CD14-positive monocyte (primary cell): ENCODE results near the gene ACACA. TPM values are rescaled to one million over a fixed set of nuclear protein-coding genes. Genes with fewer than 3 reads are reported as not detected.

Source experiments
- DNase-seq, 3 donors: peaks; one replicate each; pipeline ENCODE4 v3.0.0-alpha.2; 2011 to 2022
- H2AFZ ChIP-seq: 2 replicates; pipeline ENCODE4 v1.6.0; 2012; ENCODE audit warnings: mild to moderate bottlenecking, low read depth, low read length, inconsistent platforms; ENCODE audit not compliant: insufficient read depth, poor library complexity, severe bottlenecking
- H3K27ac ChIP-seq, 2 donors: 1 replicate in 1 of 2; 2 replicates in 1 of 2; pipeline ENCODE4 v1.5.1; 2012 to 2013; ENCODE audit warnings: low read length in 2 of 2, control low read depth in 1 of 2, inconsistent platforms in 1 of 2, low read depth in 1 of 2, mild to moderate bottlenecking in 1 of 2
- H3K27me3 ChIP-seq, 2 donors: one replicate each; pipeline versions ENCODE4 v1.6.0 to v1.6.1; 2011 to 2013; ENCODE audit warnings: low read length in 2 of 2; ENCODE audit not compliant: control insufficient read depth in 2 of 2, insufficient read depth in 2 of 2
- H3K36me3 ChIP-seq, 2 donors: replicated peaks in 1 of 2; 1 replicate in 1 of 2; 2 replicates in 1 of 2; pipeline versions ENCODE4 v1.5.1 to v1.6.1; 2012 to 2013; ENCODE audit warnings: low read length in 2 of 2, control low read depth in 1 of 2, inconsistent platforms in 1 of 2, mild to moderate bottlenecking in 1 of 2; ENCODE audit not compliant: insufficient read depth in 2 of 2, control insufficient read depth in 1 of 2
- H3K4me1 ChIP-seq, 2 donors: 1 replicate in 1 of 2; 2 replicates in 1 of 2; pipeline versions ENCODE4 v1.5.1 to v1.6.1; 2012 to 2013; ENCODE audit warnings: low read length in 2 of 2, control low read depth in 1 of 2, inconsistent platforms in 1 of 2, mild to moderate bottlenecking in 1 of 2, moderate library complexity in 1 of 2; ENCODE audit not compliant: insufficient read depth in 2 of 2, control insufficient read depth in 1 of 2
- H3K4me2 ChIP-seq: replicated peaks from 2 replicates; pipeline ENCODE3; 2012; ENCODE audit warnings: low read length, moderate library complexity, mild to moderate bottlenecking; ENCODE audit not compliant: poor library complexity, severe bottlenecking; ENCODE audit errors: extremely low read depth
- H3K4me3 ChIP-seq, 3 experiments: fragments of 200-600 bp in 1 of 3; sonication (generic) in 1 of 3; replicated peaks in 1 of 3; 1 replicate in 2 of 3; 2 replicates in 1 of 3; pipeline ENCODE4 v1.5.1; 2011 to 2013; ENCODE audit warnings: low read length in 3 of 3, mild to moderate bottlenecking in 3 of 3, control low read depth in 2 of 3, low read depth in 2 of 3, inconsistent platforms in 1 of 3, moderate library complexity in 1 of 3
- H3K79me2 ChIP-seq: 2 replicates; pipeline ENCODE4 v1.6.0; 2012; ENCODE audit warnings: mild to moderate bottlenecking, control low read depth, inconsistent platforms, low read length, moderate library complexity; ENCODE audit not compliant: insufficient read depth
- H3K9ac ChIP-seq: 2 replicates; pipeline ENCODE4 v1.6.0; 2017; ENCODE audit warnings: low read length, mild to moderate bottlenecking; ENCODE audit not compliant: insufficient read depth, poor library complexity, severe bottlenecking
- H3K9me3 ChIP-seq, 2 donors: replicated peaks in 1 of 2; 1 replicate in 1 of 2; 2 replicates in 1 of 2; pipeline versions ENCODE4 v1.5.1 to v1.6.1; 2012 to 2013; ENCODE audit warnings: low read length in 2 of 2, control low read depth in 1 of 2; ENCODE audit not compliant: control insufficient read depth in 1 of 2, insufficient read depth in 1 of 2
- H4K20me1 ChIP-seq: 2 replicates; pipeline ENCODE4 v1.6.0; 2012; ENCODE audit warnings: mild to moderate bottlenecking, low read length, control low read depth, moderate library complexity; ENCODE audit not compliant: insufficient read depth
- H3K27ac Mint-ChIP-seq, 7 donors: one replicate each; pipeline ENCODE4 v1.8.0; 2020; ENCODE audit warnings: mild to moderate bottlenecking in 7 of 7, mixed read lengths in 7 of 7, moderate library complexity in 6 of 7, inconsistent platforms in 2 of 7
- H3K27me3 Mint-ChIP-seq, 3 donors: one replicate each; pipeline ENCODE4 v1.8.0; 2021 to 2022; ENCODE audit warnings: low read depth in 3 of 3, mild to moderate bottlenecking in 3 of 3, mixed read lengths in 3 of 3, moderate library complexity in 3 of 3, inconsistent platforms in 1 of 3
- H3K36me3 Mint-ChIP-seq, 2 donors: one replicate each; pipeline ENCODE4 v1.8.0; 2020; ENCODE audit warnings: mixed read lengths in 2 of 2, inconsistent platforms in 1 of 2, mild to moderate bottlenecking in 1 of 2
- H3K4me1 Mint-ChIP-seq: one replicate; pipeline ENCODE4 v1.8.0; 2020; ENCODE audit warnings: mild to moderate bottlenecking, mixed read lengths
- H3K4me3 Mint-ChIP-seq, 2 donors: one replicate each; pipeline ENCODE4 v1.8.0; 2020; ENCODE audit warnings: mild to moderate bottlenecking in 2 of 2, mixed read lengths in 2 of 2, moderate library complexity in 1 of 2
- H3K9me3 Mint-ChIP-seq, 7 donors: one replicate each; pipeline ENCODE4 v1.8.0; 2020 to 2022; ENCODE audit warnings: mixed read lengths in 7 of 7, mild to moderate bottlenecking in 6 of 7, moderate library complexity in 6 of 7, inconsistent platforms in 2 of 7
- CTCF ChIP-seq: fragments of 200-600 bp; IDR thresholded peaks from one replicate; pipeline ENCODE4 v1.8.0; 2022; ENCODE audit warnings: antibody characterized with exemption, mild to moderate bottlenecking
- WGBS: methylation state at CpG from one replicate; pipeline ENCODE4 v1.1.5; 2013; ENCODE audit warnings: missing lambda C conversion rate; ENCODE audit not compliant: insufficient coverage; 5-methylcytosine and 5-hydroxymethylcytosine counted together
- intact Hi-C, 2 donors: fragments of 100-400 bp; cut with micrococcal nuclease; formaldehyde crosslinking; loops; one replicate each; pipeline versions ENCODE4 v1.15.0 to v1.15.1; 2023
- polyA plus RNA-seq, 3 donors: library from polyadenylated mRNA; depleted of rRNA in 1 of 3; unstranded in 2 of 3; stranded (reverse) in 1 of 3; fragments of 300-500 nt in 2 of 3; fragments of >200 nt in 1 of 3; fragmentation: Illumina TruSeq in 2 of 3; gene quantifications; 1 replicate in 2 of 3; 2 replicates in 1 of 3; pipeline ENCODE4 v1.2.3, GENCODE V29; 2012 to 2021

The ACACA gene
- polyA plus RNA-seq, 3 donors = 3.5 to 4.6 (median 3.8) TPM

GRCh38 chr17:37051833-37052232 is 354.8 kb downstream of the ACACA start:
- Mint-ChIP-seq H3K4me1 (peaks cover 3% of the 10 kb centered on the region), H3K27me3 (no peaks in the 10 kb centered on the region), H3K4me3 (no peak overlapping the region), H3K27ac (no peak overlapping the region), H3K36me3 (peaks cover 58 to 87% of the 10 kb centered on the region in 2 donors), H3K9me3 (no peaks in the 10 kb centered on the region)
- Histone ChIP-seq H3K36me3 (peaks cover 38 to 73% of the 10 kb centered on the region in 2 donors), H2AFZ (no peak overlapping the region), H3K4me2 (no peak overlapping the region), H3K9me3 (no peaks in the 10 kb centered on the region), H3K27ac (no peak overlapping the region), H3K27me3 (no peaks in the 10 kb centered on the region), H3K79me2 (no peaks in the 10 kb centered on the region), H3K4me1 (no peaks in the 10 kb centered on the region), H3K4me3 (no peak overlapping the region), H3K9ac (no peak overlapping the region), H4K20me1 (peaks cover 14% of the 10 kb centered on the region)
- no peak for DNase-seq
- WGBS = no CpG with 5 or more reads among the region's 3 CpGs
- intact Hi-C loops = no loop called here
- TF ChIP-seq CTCF = no peak

- no peak overlapping the region for H3K9ac ChIP-seq
- H3K36me3 Mint-ChIP-seq = peaks cover 53 to 86% of the 10 kb centered on the region in 2 donors
- peaks cover 14% of the 10 kb centered on the region for H4K20me1 ChIP-seq
- intact Hi-C loops = no loop called here
- H3K4me2 ChIP-seq = no peak overlapping the region
- no peaks in the 10 kb centered on the region for H3K27me3 Mint-ChIP-seq
- TF ChIP-seq CTCF = no peak
- H3K9me3 Mint-ChIP-seq = no peaks in the 10 kb centered on the region
- no peaks in the 10 kb centered on the region for H3K27me3 ChIP-seq
- no peaks in the 10 kb centered on the region for H3K9me3 ChIP-seq
- no peak overlapping the region for H3K27ac ChIP-seq
- peaks cover 34 to 72% of the 10 kb centered on the region in 2 donors for H3K36me3 ChIP-seq
- WGBS = 100% methylated on average over 1 of the region's 5 CpGs
- no peaks in the 10 kb centered on the region for H3K4me1 ChIP-seq
- no peak overlapping the region for H3K27ac Mint-ChIP-seq
- H3K4me3 Mint-ChIP-seq = no peak overlapping the region
- H3K4me3 ChIP-seq = no peak overlapping the region
- no peak overlapping the region for H2AFZ ChIP-seq
- H3K4me1 Mint-ChIP-seq = peaks cover 3% of the 10 kb centered on the region
- DNase-seq = no peak
- no peaks in the 10 kb centered on the region for H3K79me2 ChIP-seq
Observed at GRCh38 chr17:37051381-37051780, 355.3 kb downstream of the ACACA start.
